Erythroblast (primary cell): Measurements from ENCODE around the gene TSC22D4.

Experiments
- GATA1 ChIP-seq: IDR thresholded peaks from 2 replicates; pipeline ENCODE4 v1.6.1; 2011; ENCODE audit warnings: low read depth, mild to moderate bottlenecking, control low read depth, low read length, moderate library complexity
- POLR2A ChIP-seq: IDR thresholded peaks from 2 replicates; pipeline ENCODE4 v1.6.1; 2011; ENCODE audit warnings: mild to moderate bottlenecking, low read length

- no peak for TF ChIP-seq POLR2A
- TF ChIP-seq GATA1 = no peak
Observed at GRCh38 chr7:100520138-100520537, 41.1 kb upstream of the TSC22D4 start.
